ENCODE measurements around the gene SLC41A3. TPM values are rescaled to one million over a fixed set of nuclear protein-coding genes. Genes with fewer than 3 reads are reported as not detected.

SLC41A3 gene
- total RNA-seq, 1 experiment from 2014 or later = 32.7 TPM

DNA sequence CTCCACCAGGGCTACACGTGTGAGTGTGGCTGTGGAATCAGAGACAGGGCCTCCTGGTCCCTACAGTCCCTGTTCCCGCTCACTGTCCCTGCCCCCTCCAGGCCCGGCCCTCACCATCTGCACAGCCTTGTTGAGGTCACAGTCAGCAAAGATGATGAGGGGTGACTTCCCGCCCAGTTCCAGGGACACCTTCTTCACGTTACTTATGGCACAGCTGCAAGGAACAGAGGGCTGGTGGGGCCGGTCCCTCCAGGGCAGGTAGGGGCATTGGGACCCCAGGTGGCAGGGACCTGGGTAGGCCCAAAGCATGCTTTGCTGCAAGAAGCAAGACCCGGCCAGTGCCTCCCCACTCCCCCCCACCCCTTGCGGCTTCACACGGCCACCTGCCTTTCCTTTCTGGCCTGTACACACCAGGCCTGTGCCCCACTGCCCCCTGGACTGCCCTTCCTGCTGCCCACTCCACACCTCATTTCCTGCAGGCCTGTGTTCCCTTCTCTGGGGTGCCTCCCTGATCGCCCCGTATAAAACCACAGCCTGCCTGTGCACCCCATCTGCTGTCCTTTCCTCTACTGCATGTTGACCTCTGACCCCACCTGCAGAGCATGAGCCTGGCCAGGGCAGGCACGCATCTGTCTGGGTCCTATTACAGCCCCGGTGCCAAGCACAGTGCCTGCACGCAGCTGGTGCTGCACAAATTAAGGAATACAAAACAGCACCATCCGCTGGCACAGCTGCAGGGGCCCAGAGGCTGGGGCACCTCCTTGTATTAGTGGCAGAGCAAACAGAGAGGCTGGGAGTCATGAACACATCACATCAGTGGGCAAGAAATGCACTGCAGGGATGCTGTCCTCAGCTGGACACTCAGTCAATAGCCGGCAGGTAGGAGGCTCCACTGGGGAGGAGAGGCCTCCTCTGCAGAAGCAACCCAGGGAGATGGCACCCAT, 30.8 kb upstream of the SLC41A3 start:
- H3K9me3 ChIP-seq (replicated peaks) = no peaks in the 10 kb centered on the region
- no peak overlapping the region for H3K27ac ChIP-seq
- H3K36me3 ChIP-seq = no peaks in the 10 kb centered on the region
- peak in 1 of 2 experiments; percentile 33 for DNase-seq (ENCODE audit: low read depth in 1 of 2, low spot score in 2 of 2)
- 0 out of 2 replicates have a peak, but pooled peaks cover 2% of the 10 kb centered on the region for H3K27me3 ChIP-seq (replicated peaks)
- H3K4me1 ChIP-seq (replicated peaks) = no peaks in the 10 kb centered on the region
- no peak overlapping the region for H3K4me3 ChIP-seq

DNA sequence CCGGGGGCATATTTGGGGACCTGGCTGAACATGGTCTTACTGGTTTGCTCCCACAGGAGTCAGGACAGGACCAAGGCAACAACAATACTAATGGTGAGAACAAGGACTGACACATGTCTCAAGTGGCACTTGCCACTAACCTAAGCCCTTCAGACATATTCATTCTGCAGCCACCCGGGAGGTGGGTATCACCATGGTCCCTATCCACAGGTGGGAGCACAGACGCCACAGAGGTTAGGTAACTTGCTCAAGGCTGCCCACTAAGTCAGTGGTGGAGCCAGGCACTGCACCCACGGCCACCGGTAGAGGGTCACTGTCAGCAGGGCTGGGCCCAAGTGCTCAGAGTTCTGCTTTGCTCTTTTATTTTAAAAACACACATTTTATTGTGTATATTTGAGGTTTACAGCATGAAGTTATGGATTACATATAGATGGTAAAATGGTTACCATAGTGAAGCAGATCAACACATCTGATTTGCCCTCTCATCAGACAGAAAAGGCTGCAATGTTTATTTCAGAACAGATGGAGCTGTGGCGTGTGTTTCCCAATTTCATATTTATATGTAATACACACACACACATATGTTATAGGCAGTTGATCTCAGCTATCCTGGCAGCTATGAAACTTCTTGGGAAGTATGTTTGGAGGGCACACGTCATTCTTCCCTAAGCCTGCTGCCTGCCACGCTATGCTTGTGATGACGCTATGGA, 30.0 kb upstream of the SLC41A3 start:
- no peak for DNase-seq (ENCODE audit: low read depth in 1 of 2, low spot score in 2 of 2)
- no peak overlapping the region for H3K27ac ChIP-seq

DNA sequence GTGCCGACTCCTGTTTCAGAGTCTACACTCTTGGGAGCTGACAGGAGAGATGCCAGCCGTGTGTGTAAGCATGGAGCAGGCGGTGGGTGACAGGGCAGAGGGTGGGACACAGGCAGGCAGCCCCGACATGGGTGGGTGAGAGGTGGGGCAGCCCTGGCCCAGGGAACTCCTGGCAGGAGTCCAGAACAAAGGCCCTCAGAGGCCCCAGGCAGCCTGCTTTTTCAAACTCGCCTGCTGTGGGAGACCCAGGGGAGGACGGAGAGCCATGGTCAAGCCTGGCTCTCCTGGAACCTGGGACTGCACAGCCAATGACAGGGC, 29.3 kb upstream of the SLC41A3 start:
- Histone ChIP-seq H3K27me3 (replicated peaks) (no peaks in the 10 kb centered on the region), H3K4me1 (replicated peaks) (no peaks in the 10 kb centered on the region), H3K27ac (no peak overlapping the region), H3K4me3 (no peak overlapping the region), H3K36me3 (no peaks in the 10 kb centered on the region), H3K9me3 (replicated peaks) (no peaks in the 10 kb centered on the region)
- DNase-seq (ENCODE audit: low read depth in 1 of 2, low spot score in 2 of 2) = peak in 1 of 2 experiments; percentile 28

More for the DNA sequence above, 30.0 kb upstream of the SLC41A3 start:
- Histone ChIP-seq H3K9me3 (replicated peaks) (no peaks in the 10 kb centered on the region), H3K4me1 (replicated peaks) (no peaks in the 10 kb centered on the region), H3K4me3 (no peak overlapping the region), H3K27me3 (replicated peaks) (no peaks in the 10 kb centered on the region), H3K36me3 (no peaks in the 10 kb centered on the region)

GRCh38 chr3:126112531-126113237, 28.8 kb upstream of the SLC41A3 start:
- H3K9me3 ChIP-seq (replicated peaks) = no peaks in the 10 kb centered on the region
- H3K4me3 ChIP-seq = no peak overlapping the region
- DNase-seq (ENCODE audit: low read depth in 1 of 2, low spot score in 2 of 2) = peak in 1 of 2 experiments; percentile 22
- H3K36me3 ChIP-seq = no peaks in the 10 kb centered on the region
- no peaks in the 10 kb centered on the region for H3K4me1 ChIP-seq (replicated peaks)
- H3K27ac ChIP-seq = no peak overlapping the region
- no peaks in the 10 kb centered on the region for H3K27me3 ChIP-seq (replicated peaks)

GRCh38 chr3:126111566-126112475, 27.9 kb upstream of the SLC41A3 start:
- peak in 1 of 2 experiments; percentile 28 for DNase-seq (ENCODE audit: low read depth in 1 of 2, low spot score in 2 of 2)
- H3K4me1 ChIP-seq (replicated peaks) = no peaks in the 10 kb centered on the region
- H3K4me3 ChIP-seq = no peak overlapping the region
- H3K9me3 ChIP-seq (replicated peaks) = no peaks in the 10 kb centered on the region
- no peaks in the 10 kb centered on the region for H3K36me3 ChIP-seq
- H3K27ac ChIP-seq = no peak overlapping the region
- no peaks in the 10 kb centered on the region for H3K27me3 ChIP-seq (replicated peaks)

GRCh38 chr3:126111126-126111551, 27.2 kb upstream of the SLC41A3 start:
- Histone ChIP-seq H3K27ac (no peak overlapping the region), H3K9me3 (replicated peaks) (no peaks in the 10 kb centered on the region)
- peak in 1 of 2 experiments; percentile 25 for DNase-seq (ENCODE audit: low read depth in 1 of 2, low spot score in 2 of 2)

GRCh38 chr3:126110431-126111125, 26.7 kb upstream of the SLC41A3 start:
- Histone ChIP-seq H3K27ac (no peak overlapping the region), H3K9me3 (replicated peaks) (no peaks in the 10 kb centered on the region), H3K4me1 (replicated peaks) (no peaks in the 10 kb centered on the region), H3K36me3 (no peaks in the 10 kb centered on the region), H3K4me3 (no peak overlapping the region), H3K27me3 (replicated peaks) (no peaks in the 10 kb centered on the region)
- peak in 1 of 2 experiments; percentile 22 for DNase-seq (ENCODE audit: low read depth in 1 of 2, low spot score in 2 of 2)

More at GRCh38 chr3:126111126-126111551, 27.2 kb upstream of the SLC41A3 start:
- Histone ChIP-seq H3K36me3 (no peaks in the 10 kb centered on the region), H3K27me3 (replicated peaks) (no peaks in the 10 kb centered on the region), H3K4me1 (replicated peaks) (no peaks in the 10 kb centered on the region), H3K4me3 (no peak overlapping the region)

- Histone ChIP-seq H3K4me1 (replicated peaks) (no peaks in the 10 kb centered on the region), H3K27me3 (replicated peaks) (no peaks in the 10 kb centered on the region), H3K4me3 (no peak overlapping the region), H3K36me3 (no peaks in the 10 kb centered on the region), H3K9me3 (replicated peaks) (no peaks in the 10 kb centered on the region), H3K27ac (no peak overlapping the region)
- DNase-seq (ENCODE audit: low read depth in 1 of 2, low spot score in 2 of 2) = no peak
Measured at GRCh38 chr3:126109880-126110235, 25.9 kb upstream of the SLC41A3 start.

GRCh38 chr3:126109146-126109879, 25.4 kb upstream of the SLC41A3 start:
- peak in 1 of 2 experiments; percentile 31 for DNase-seq (ENCODE audit: low read depth in 1 of 2, low spot score in 2 of 2)
- H3K9me3 ChIP-seq (replicated peaks) = no peaks in the 10 kb centered on the region
- H3K27ac ChIP-seq = no peak overlapping the region
- no peaks in the 10 kb centered on the region for H3K36me3 ChIP-seq
- no peaks in the 10 kb centered on the region for H3K4me1 ChIP-seq (replicated peaks)
- H3K27me3 ChIP-seq (replicated peaks) = no peaks in the 10 kb centered on the region
- no peak overlapping the region for H3K4me3 ChIP-seq

- DNase-seq (ENCODE audit: low read depth in 1 of 2, low spot score in 2 of 2) = no peak
Measured at GRCh38 chr3:126108676-126109050, 24.7 kb upstream of the SLC41A3 start.

GRCh38 chr3:126107957-126108675, 24.2 kb upstream of the SLC41A3 start:
- H3K36me3 ChIP-seq = no peaks in the 10 kb centered on the region
- no peak for DNase-seq (ENCODE audit: low read depth in 1 of 2, low spot score in 2 of 2)
- H3K27me3 ChIP-seq (replicated peaks) = no peaks in the 10 kb centered on the region
- H3K4me1 ChIP-seq (replicated peaks) = no peaks in the 10 kb centered on the region
- no peaks in the 10 kb centered on the region for H3K9me3 ChIP-seq (replicated peaks)
- H3K4me3 ChIP-seq = no peak overlapping the region
- no peak overlapping the region for H3K27ac ChIP-seq

More at GRCh38 chr3:126108676-126109050, 24.7 kb upstream of the SLC41A3 start:
- Histone ChIP-seq H3K9me3 (replicated peaks) (no peaks in the 10 kb centered on the region), H3K27ac (no peak overlapping the region), H3K4me1 (replicated peaks) (no peaks in the 10 kb centered on the region), H3K36me3 (no peaks in the 10 kb centered on the region), H3K4me3 (no peak overlapping the region), H3K27me3 (replicated peaks) (no peaks in the 10 kb centered on the region)
